HG03521 (cell line): ENCODE results near the gene CD36.

ENCODE experiments used
- ATAC-seq: cut with Tn5 transposase; IDR thresholded peaks from one replicate; pipeline ENCODE4 v1.9.1; 2021; ENCODE audit warnings: mild to moderate bottlenecking, moderate library complexity; ENCODE audit not compliant: unreplicated experiment

The CD36 gene

GRCh38 chr7:80686576-80686975 is 48.1 kb downstream of the CD36 start:
- no peak for ATAC-seq

- ATAC-seq = no peak
These were observed 60.7 kb downstream of the CD36 start for GRCh38 chr7:80699045-80699638.

- ATAC-seq = no peak
These were observed 61.3 kb downstream of the CD36 start for GRCh38 chr7:80699721-80700256.

GRCh38 chr7:80703272-80703671 is 64.8 kb downstream of the CD36 start:
- no peak for ATAC-seq

- no peak for ATAC-seq
These were observed 66.8 kb downstream of the CD36 start for GRCh38 chr7:80705130-80705781.

GRCh38 chr7:80707318-80707717 is 68.9 kb downstream of the CD36 start:
- ATAC-seq = no peak

- no peak for ATAC-seq
These were observed 69.7 kb downstream of the CD36 start for GRCh38 chr7:80708123-80708522.

- ATAC-seq = no peak
These were observed 73.1 kb downstream of the CD36 start for GRCh38 chr7:80711531-80711930.

- ATAC-seq = no peak
These were observed 80.8 kb downstream of the CD36 start for GRCh38 chr7:80719261-80719660.

- no peak for ATAC-seq
These were observed 81.7 kb downstream of the CD36 start for GRCh38 chr7:80720146-80720545.

- no peak for ATAC-seq
These were observed 83.6 kb downstream of the CD36 start for GRCh38 chr7:80721883-80722615.

- ATAC-seq = no peak
These were observed 84.3 kb downstream of the CD36 start for GRCh38 chr7:80722616-80723195.

GRCh38 chr7:80724249-80724871 is 85.9 kb downstream of the CD36 start:
- no peak for ATAC-seq

GRCh38 chr7:80725181-80725611 is 86.8 kb downstream of the CD36 start:
- no peak for ATAC-seq
